ENCODE measurements around the gene ZNF587. TPM values are rescaled to one million over a fixed set of nuclear protein-coding genes. Genes with fewer than 3 reads are reported as not detected.
"Not testable (repeated sequence)": the region's sequence is repeated elsewhere in the genome, so short reads cannot be mapped to it uniquely, and the experiment has no call there.

Gene ZNF587
- total RNA-seq, 1 donor from 2014 or later: 61.3 TPM

GRCh38 chr19:57825511-57825910 is 24.1 kb upstream of the ZNF587 start:
- H3K4me1 Mint-ChIP-seq (ENCODE audit: unreplicated experiment): peaks cover 41% of the 10 kb centered on the region
- H3K27ac Mint-ChIP-seq: no peak overlapping the region

GRCh38 chr19:57829316-57829715 is 20.3 kb upstream of the ZNF587 start:
- Mint-ChIP-seq H3K27me3 (no peaks in the 10 kb centered on the region), H3K4me1 (ENCODE audit: unreplicated experiment) (peaks cover 29% of the 10 kb centered on the region), H3K27ac (peak overlapping the region; percentile 96), H3K36me3 (peaks cover 47% of the 10 kb centered on the region), H3K9me3 (no peaks in the 10 kb centered on the region), H3K4me3 (peak overlapping the region; percentile 96)
- DNase-seq (ENCODE audit: extremely low spot score, unreplicated experiment): no peak
- TF ChIP-seq, protein P1, sequence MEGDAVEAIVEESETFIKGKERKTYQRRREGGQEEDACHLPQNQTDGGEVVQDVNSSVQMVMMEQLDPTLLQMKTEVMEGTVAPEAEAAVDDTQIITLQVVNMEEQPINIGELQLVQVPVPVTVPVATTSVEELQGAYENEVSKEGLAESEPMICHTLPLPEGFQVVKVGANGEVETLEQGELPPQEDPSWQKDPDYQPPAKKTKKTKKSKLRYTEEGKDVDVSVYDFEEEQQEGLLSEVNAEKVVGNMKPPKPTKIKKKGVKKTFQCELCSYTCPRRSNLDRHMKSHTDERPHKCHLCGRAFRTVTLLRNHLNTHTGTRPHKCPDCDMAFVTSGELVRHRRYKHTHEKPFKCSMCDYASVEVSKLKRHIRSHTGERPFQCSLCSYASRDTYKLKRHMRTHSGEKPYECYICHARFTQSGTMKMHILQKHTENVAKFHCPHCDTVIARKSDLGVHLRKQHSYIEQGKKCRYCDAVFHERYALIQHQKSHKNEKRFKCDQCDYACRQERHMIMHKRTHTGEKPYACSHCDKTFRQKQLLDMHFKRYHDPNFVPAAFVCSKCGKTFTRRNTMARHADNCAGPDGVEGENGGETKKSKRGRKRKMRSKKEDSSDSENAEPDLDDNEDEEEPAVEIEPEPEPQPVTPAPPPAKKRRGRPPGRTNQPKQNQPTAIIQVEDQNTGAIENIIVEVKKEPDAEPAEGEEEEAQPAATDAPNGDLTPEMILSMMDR (conservative IDR thresholded peaks at IDR 0.05): no peak

More at GRCh38 chr19:57825511-57825910, 24.1 kb upstream of the ZNF587 start:
- H3K4me3 Mint-ChIP-seq: no peak overlapping the region
- H3K36me3 Mint-ChIP-seq: peaks cover 56% of the 10 kb centered on the region
- H3K9me3 Mint-ChIP-seq: no peaks in the 10 kb centered on the region
- TF ChIP-seq, protein P1 (conservative IDR thresholded peaks at IDR 0.05): no peak
- no peaks in the 10 kb centered on the region for H3K27me3 Mint-ChIP-seq
- no peak for DNase-seq (ENCODE audit: extremely low spot score, unreplicated experiment)

- Mint-ChIP-seq H3K36me3 (peaks cover 43% of the 10 kb centered on the region), H3K4me3 (peak within 1 kb of the TSS; percentile 96), H3K4me1 (ENCODE audit: unreplicated experiment) (peaks cover 25% of the 10 kb centered on the region)
Measured at GRCh38 chr19:57830071-57830602, 19.5 kb upstream of the ZNF587 start, which contains the start of gene ZNF587B. TSS of gene ZNF587B (plus strand) at chr19:57830299. CDS start at chr19:57830529, 230 bp downstream.

DNA sequence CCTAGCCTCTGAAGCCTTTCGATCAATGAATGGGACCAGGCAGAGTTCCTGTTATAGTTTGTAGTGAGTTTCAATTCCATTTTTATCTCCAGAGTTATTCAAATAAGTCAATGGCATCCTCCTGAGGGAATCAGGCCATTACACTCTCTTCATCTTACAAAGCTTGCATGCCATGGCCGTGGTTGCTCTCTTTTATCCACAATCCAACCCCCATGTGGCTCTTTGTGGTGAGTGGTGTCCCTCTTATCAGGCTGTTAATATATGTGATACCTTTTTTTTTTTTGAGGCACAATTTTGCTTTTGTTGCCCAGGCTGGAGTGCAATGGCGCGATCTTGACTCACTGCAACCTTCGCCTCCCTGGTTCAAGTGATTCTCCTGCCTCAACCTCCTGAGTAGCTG is 12.7 kb upstream of the ZNF587 start:
- not testable (repeated sequence) for H3K4me1 Mint-ChIP-seq (ENCODE audit: unreplicated experiment); DNase-seq (ENCODE audit: extremely low spot score, unreplicated experiment); H3K27ac Mint-ChIP-seq; H3K9me3 Mint-ChIP-seq; H3K27me3 Mint-ChIP-seq; H3K4me3 Mint-ChIP-seq
- H3K36me3 Mint-ChIP-seq: peaks cover 17% of the 10 kb centered on the region

More at GRCh38 chr19:57830071-57830602, 19.5 kb upstream of the ZNF587 start, which contains the start of gene ZNF587B:
- TF ChIP-seq, protein P1 (conservative IDR thresholded peaks at IDR 0.05): peak; percentile 62
- DNase-seq (ENCODE audit: extremely low spot score, unreplicated experiment): peak; percentile 86
- no peaks in the 10 kb centered on the region for H3K9me3 Mint-ChIP-seq
- H3K27ac Mint-ChIP-seq: peak within 1 kb of the TSS; percentile 96
- no peaks in the 10 kb centered on the region for H3K27me3 Mint-ChIP-seq

DNA sequence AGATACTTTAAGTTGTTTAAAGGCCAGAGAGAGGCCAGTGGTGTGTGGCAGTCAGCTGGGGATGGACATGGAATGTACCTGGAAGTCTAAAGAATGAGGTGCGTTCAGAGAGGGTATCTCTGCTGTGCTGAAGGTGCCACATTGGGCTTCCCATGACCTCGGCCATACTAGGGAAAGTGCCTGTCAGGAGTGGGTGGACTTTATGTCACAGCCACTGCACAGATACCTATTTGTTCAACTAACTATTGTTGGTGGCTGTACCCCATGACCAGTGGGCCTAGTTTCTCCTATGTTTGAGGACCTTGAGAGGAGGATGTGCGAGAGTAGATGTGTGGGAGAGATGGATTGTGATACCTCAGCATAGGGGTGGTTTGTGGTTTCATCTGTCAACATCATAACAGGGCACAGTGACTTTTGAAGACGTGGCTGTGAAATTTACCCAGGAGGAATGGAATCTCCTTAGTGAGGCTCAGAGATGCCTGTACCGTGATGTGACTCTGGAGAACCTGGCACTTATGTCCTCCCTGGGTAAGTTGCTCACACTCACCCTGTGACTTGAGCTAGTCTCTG is 11.0 kb upstream of the ZNF587 start:
- peaks cover 22% of the 10 kb centered on the region for H3K36me3 Mint-ChIP-seq
- not testable (repeated sequence) for DNase-seq (ENCODE audit: extremely low spot score, unreplicated experiment); H3K9me3 Mint-ChIP-seq; H3K4me3 Mint-ChIP-seq; H3K4me1 Mint-ChIP-seq (ENCODE audit: unreplicated experiment); H3K27ac Mint-ChIP-seq; H3K27me3 Mint-ChIP-seq

GRCh38 chr19:57841122-57841763 is 8.4 kb upstream of the ZNF587 start:
- no peak overlapping the region for H3K27ac Mint-ChIP-seq
- DNase-seq (ENCODE audit: extremely low spot score, unreplicated experiment): no peak
- no peaks in the 10 kb centered on the region for H3K27me3 Mint-ChIP-seq
- H3K9me3 Mint-ChIP-seq: no peaks in the 10 kb centered on the region
- TF ChIP-seq, protein P1 (conservative IDR thresholded peaks at IDR 0.05): no peak
- H3K4me1 Mint-ChIP-seq (ENCODE audit: unreplicated experiment): no peaks in the 10 kb centered on the region
- peaks cover 30% of the 10 kb centered on the region for H3K36me3 Mint-ChIP-seq
- H3K4me3 Mint-ChIP-seq: no peak overlapping the region

DNA sequence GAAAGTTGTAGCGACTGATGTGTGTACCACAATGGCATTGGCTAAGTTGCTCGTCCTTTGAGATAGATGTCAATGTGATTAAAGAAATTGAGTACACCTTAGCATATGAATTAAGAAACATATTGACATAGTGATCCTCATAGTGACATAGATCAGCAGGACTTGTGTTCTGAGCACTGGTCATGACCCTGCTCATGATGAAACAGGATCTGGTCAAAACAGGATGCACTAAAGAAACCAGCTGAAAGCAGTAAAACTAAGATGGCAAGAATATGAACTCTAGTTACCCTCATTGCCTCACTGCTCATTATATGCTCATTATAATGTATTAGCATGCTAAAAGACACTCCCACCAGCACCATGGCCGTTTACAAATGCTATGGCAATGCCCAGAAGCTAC is 2.5 kb upstream of the ZNF587 start:
- H3K27ac Mint-ChIP-seq; H3K27me3 Mint-ChIP-seq; H3K4me3 Mint-ChIP-seq; H3K9me3 Mint-ChIP-seq; DNase-seq (ENCODE audit: extremely low spot score, unreplicated experiment): not testable (repeated sequence)
- Mint-ChIP-seq H3K36me3 (peaks cover 30% of the 10 kb centered on the region), H3K4me1 (ENCODE audit: unreplicated experiment) (peaks cover 17% of the 10 kb centered on the region)

DNA sequence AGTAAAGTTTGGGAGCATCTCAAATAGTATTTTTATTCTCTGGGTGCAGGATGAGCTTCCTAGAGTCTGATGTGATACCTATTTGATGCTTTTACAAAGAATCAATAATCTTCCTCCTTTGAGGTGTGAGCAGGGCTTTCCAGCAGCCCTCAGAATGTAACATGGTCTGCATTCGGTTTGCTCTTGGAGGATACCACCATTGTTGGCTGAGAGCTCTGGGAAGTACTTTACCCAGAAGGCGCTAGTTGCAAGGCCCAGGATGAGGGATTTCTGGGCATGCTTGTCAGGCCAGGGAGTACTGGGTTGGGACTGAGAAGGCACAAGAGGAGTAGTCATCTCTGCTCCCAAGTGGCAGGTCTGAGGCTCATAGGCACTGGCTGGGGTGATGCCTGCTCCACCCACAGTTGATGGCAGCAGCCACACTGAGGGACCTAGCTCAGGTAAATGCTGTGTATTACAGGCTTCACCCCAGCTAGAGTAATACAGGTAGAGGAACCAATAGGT is 445 bp upstream of the ZNF587 start:
- peaks cover 17% of the 10 kb centered on the region for H3K4me1 Mint-ChIP-seq (ENCODE audit: unreplicated experiment)
- H3K36me3 Mint-ChIP-seq: peaks cover 34% of the 10 kb centered on the region
- not testable (repeated sequence) for H3K9me3 Mint-ChIP-seq; DNase-seq (ENCODE audit: extremely low spot score, unreplicated experiment); H3K27me3 Mint-ChIP-seq
- peak overlapping the region; percentile 95 for H3K4me3 Mint-ChIP-seq
- peak overlapping the region; percentile 89 for H3K27ac Mint-ChIP-seq

Data from type B pancreatic cell (in vitro differentiated cells).